ENCODE results near the gene TMC2.
"Not testable (repeated sequence)": the region's sequence is repeated elsewhere in the genome, so short reads cannot be mapped to it uniquely, and the experiment has no call there.

Gene TMC2

DNA sequence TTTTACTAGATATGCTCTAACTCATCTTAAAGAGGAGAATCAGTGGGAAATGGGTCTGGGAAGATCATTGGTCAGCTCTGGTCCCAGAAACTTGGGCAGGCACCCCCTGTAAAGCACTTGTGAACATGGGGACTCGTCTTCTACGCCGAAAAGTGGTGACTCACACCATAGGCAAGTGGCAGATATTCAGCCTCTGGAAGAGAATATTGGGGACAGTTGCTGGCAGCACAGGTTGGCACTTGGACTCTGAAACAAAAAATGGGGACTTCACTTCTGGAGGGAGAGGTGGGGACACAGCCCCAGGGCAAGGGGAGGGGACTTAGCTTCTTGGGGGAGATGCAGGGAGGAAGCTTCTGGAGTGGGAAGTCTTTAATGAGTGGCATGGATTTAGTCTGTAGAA lies 15.8 kb upstream of the TMC2 start:
- TF ChIP-seq SUZ12 (IDR thresholded peaks at IDR 0.05), result no peak
- DNase-seq (ENCODE audit: extremely low spot score), result no peak
- ChIA-PET POLR2A (interaction anchor here (2.1 to 5.5 kb wide), 3 partner anchors 11 to 131 kb away, joined by 9 to 33 read pairs (median 16); partner anchors contain the start of genes NOP56, SNRPB and ZNF343), CTCF (interaction anchor here (0.6 to 1.4 kb wide), 3 partner anchors 8 to 154 kb away, joined by 3 read pairs; no protein-coding TSS in a partner anchor)

DNA sequence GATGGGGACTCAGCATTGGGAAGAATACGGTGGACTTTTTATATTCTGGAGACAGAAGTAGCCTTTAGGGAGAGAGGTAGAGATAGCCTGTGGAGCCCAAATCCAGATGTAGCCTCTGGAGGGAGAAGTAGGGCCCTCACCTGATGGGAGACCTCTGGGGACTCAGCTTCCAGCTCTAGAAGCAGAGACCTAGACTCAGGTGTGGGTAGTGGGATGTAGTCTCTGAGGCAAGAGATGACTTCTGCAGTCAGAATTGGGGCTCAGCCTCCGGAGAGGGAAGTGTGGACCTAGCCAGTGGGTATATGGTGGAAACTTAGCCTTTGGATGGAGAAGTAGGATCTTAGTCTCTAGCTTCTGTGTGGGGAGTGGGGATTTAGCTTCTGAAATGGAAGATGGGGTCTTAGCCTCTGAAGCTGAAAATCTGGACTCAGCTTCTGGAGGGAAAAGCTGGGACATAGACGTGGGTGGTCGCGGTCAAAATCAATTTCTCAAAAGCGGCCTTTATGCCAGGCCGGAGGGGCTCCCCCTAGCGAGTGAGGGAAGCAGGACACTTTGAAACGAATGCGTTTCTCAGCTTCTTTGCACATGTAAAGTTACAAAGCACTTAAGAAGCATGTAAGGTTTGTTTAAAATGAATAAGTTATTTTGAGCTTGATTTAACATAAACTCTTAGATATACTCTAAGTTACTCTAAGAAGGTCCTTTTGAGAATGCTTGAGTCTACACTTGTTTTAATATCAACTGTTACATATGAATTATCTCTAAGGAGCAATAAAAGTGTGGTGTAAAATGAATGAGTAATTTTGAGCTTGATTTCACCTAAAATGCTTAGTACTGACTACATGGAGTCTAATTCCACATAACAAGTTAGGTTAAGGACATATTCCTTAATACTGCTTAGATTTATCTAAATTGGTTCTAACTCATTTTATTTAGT lies 14.7 kb upstream of the TMC2 start:
- TF ChIP-seq HDGF (IDR thresholded peaks at IDR 0.05; ENCODE audit: borderline replicate concordance) (no peak), FOXM1 (IDR thresholded peaks at IDR 0.05; ENCODE audit: borderline replicate concordance) (no peak), SP1 (IDR thresholded peaks at IDR 0.05) (no peak), CTBP1 (IDR thresholded peaks at IDR 0.05; ENCODE audit: borderline replicate concordance) (no peak), BHLHE40 (IDR thresholded peaks at IDR 0.05; ENCODE audit: borderline replicate concordance) (no peak), L3MBTL2 (conservative IDR thresholded peaks at IDR 0.05) (no peak), FOXK2 (IDR thresholded peaks at IDR 0.05) (no peak), ZNF384 (IDR thresholded peaks at IDR 0.05) (no peak), LEF1 (IDR thresholded peaks at IDR 0.05; ENCODE audit: borderline replicate concordance) (no peak), NFRKB (IDR thresholded peaks at IDR 0.05) (no peak), TARDBP (IDR thresholded peaks at IDR 0.05) (no peak), ARNT (IDR thresholded peaks at IDR 0.05) (no peak)
- TF ChIP-seq, protein P1, sequence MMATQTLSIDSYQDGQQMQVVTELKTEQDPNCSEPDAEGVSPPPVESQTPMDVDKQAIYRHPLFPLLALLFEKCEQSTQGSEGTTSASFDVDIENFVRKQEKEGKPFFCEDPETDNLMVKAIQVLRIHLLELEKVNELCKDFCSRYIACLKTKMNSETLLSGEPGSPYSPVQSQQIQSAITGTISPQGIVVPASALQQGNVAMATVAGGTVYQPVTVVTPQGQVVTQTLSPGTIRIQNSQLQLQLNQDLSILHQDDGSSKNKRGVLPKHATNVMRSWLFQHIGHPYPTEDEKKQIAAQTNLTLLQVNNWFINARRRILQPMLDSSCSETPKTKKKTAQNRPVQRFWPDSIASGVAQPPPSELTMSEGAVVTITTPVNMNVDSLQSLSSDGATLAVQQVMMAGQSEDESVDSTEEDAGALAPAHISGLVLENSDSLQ (IDR thresholded peaks at IDR 0.05), result no peak
- ChIA-PET CTCF (interaction anchor here (0.6 to 2.0 kb wide), 20 partner anchors 8 to 425 kb away, joined by 3 to 12 read pairs (median 4); partner anchors contain the start of genes SNRPB and ZNF343), POLR2A (interaction anchor here (0.7 to 5.5 kb wide), 8 partner anchors 9 to 142 kb away, joined by 3 to 33 read pairs (median 6); partner anchors contain the start of genes IDH3B, NOP56, SNRPB and ZNF343)
- peak; percentile 59 for DNase-seq (ENCODE audit: extremely low spot score)

DNA sequence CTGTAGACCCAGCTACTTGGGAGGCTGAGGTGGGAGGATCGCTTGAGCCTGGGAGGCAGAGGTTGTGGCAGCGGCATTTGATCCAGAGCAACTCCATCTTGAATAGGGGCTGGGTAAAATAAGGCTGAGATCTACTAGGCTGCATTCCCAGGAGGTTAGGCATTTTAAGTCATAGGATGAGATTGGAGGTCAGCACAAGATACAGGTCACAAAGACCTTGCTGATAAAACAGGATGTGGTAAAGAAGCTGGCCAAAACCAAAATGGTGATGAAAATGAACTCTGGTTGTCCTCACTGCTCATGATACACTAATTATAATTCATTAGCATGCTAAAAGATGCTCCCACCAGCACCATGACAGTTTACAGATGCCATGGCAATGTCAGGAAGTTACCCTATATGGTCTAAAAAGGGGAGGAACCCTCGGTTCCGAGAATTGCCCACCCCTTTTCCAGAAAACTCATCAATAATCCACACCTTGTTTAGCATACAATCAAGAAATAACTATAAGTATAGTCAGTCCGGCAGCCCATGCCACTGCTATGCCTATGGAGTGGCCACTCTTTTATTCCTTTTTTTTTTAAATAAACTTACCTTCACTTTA lies 13.4 kb upstream of the TMC2 start:
- not testable (repeated sequence) for DNase-seq (ENCODE audit: extremely low spot score)
- ChIA-PET POLR2A (interaction anchor here (1.0 to 5.5 kb wide), 5 partner anchors 10 to 129 kb away, joined by 3 to 33 read pairs (median 9); partner anchors contain the start of genes NOP56, SNRPB and ZNF343), CTCF (interaction anchor here (0.6 to 2.0 kb wide), 13 partner anchors 8 to 130 kb away, joined by 3 to 12 read pairs (median 4); partner anchors contain the start of genes SNRPB and ZNF343)

DNA sequence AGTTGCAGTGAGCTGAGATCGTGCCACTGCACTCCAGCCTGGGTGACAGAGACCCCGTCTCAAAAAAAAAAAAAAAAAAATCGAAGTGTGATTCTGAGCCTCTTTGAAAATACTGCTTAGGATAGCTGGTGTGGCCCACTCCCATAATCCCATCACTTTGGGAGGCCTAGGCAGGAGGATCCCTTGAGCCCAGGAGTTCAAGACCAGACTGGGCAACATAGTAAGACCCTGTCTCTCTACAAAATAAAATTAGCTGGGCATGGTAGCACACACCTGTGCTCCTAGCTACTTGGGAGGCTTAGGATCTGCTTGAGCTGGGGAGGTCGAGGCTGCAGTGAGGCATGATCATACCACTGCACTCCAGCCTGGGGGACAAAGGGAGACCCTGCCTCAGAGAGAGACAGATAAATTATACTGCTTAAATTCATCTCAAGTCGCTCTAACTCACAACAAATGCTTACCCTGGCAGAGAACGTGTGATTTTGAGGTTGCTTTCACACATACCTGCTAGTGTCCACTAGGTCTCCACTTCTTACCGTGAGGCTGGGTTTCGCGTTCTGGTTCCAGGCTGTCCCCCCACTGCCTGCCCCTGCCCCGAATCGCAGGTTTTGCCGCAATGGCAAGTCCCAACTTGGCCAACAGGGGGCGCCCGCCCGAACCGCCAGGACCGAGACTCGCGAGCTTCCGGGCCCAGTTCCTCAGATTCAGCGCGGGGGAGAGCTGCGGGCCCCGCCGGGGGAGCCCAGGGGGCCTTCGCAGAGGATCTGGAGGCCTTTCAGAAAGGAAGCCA lies 12.3 kb upstream of the TMC2 start:
- TF ChIP-seq FOXK2 (IDR thresholded peaks at IDR 0.05) (no peak), HDGF (IDR thresholded peaks at IDR 0.05; ENCODE audit: borderline replicate concordance) (no peak), ZNF384 (IDR thresholded peaks at IDR 0.05) (no peak), LEF1 (IDR thresholded peaks at IDR 0.05; ENCODE audit: borderline replicate concordance) (no peak), FOXA1 (IDR thresholded peaks at IDR 0.05) (no peak), SUZ12 (IDR thresholded peaks at IDR 0.05) (no peak), TARDBP (IDR thresholded peaks at IDR 0.05) (no peak)
- TF ChIP-seq, protein P1 (IDR thresholded peaks at IDR 0.05), result no peak
- POLR2A ChIA-PET, result interaction anchor here (0.6 to 2.2 kb wide), 6 partner anchors 10 to 140 kb away, joined by 3 to 17 read pairs (median 4); partner anchors contain the start of genes IDH3B, NOP56 and SNRPB
- DNase-seq (ENCODE audit: extremely low spot score), result peak; percentile 83
- CTCF ChIA-PET, result interaction anchor here (0.9 to 1.0 kb wide), 4 partner anchors 15 to 118 kb away, joined by 3 to 5 read pairs (median 4); no protein-coding TSS in a partner anchor

DNA sequence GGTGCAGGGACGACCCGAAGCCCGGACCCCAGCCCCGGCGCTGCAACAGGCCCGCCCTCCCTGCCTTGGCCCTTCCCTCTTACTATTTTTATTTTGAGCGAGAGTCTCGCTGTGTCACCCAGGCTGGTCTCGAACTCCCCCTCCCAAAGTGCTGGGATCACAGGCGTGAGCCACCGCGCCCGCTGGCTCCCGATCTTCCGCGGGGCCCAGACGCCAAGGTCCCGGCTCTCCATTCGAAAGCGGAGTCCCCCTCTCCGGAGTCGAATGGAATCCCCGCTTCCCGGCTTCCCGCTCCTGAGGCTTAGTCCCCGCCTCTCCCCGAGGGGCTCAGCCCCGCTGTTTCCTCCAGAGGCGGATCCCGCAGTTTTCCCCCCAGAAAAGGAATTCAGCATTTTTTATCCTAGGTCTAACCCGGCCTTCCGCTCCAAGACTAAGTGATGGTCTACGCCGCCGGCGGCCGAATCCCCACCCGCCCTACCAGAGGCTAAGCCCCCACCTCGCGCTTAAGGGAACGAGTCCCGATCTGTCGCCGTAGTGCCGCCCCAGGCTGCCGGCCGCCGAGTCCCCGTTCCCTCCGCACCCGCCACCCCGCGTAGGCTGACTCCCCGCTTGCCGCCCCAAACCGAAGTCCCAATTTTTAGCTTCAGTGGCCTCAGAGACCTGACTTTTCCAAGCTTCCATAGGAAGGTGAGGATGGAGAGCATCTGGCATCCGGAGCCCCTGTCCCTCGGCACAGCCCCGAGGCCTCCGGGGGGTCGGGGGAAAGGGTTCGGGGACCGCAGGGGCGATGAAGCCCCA lies 11.5 kb upstream of the TMC2 start:
- peak; percentile 53 for DNase-seq (ENCODE audit: extremely low spot score)
- POLR2A ChIA-PET, result interaction anchor here (1.1 to 2.2 kb wide), 4 partner anchors 54 to 139 kb away, joined by 4 to 17 read pairs (median 5); partner anchors contain the start of genes IDH3B, NOP56 and SNRPB
- CTCF ChIA-PET, result interaction anchor here (0.9 to 1.0 kb wide), 3 partner anchors 15 to 51 kb away, joined by 3 to 5 read pairs (median 5); no protein-coding TSS in a partner anchor
- no peak for TF ChIP-seq BHLHE40 (IDR thresholded peaks at IDR 0.05; ENCODE audit: borderline replicate concordance)
- TF ChIP-seq CTBP1 (IDR thresholded peaks at IDR 0.05; ENCODE audit: borderline replicate concordance), result no peak
- no peak for TF ChIP-seq L3MBTL2 (conservative IDR thresholded peaks at IDR 0.05)
- TF ChIP-seq ZNF384 (IDR thresholded peaks at IDR 0.05), result no peak
- no peak for TF ChIP-seq ELF4 (IDR thresholded peaks at IDR 0.05)
- TF ChIP-seq FOXK2 (IDR thresholded peaks at IDR 0.05), result no peak

DNA sequence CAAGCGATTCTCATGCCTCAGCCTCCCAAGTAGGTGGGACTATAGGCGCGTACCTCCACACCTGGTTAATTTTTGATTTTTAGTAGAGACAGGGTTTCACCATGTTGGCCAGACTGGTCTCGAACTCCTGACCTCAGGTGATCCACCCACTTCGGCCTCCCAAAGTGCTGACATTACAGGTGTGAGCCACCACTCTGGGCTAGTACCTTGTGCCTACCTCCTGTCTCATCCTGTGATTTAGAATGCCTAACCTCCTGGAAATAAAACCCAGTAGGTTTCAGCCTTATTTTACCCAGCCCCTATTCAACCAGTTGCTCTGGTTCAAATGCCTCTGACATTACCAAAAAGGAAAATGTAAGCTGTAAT lies 10.2 kb upstream of the TMC2 start:
- POLR2A ChIA-PET; CTCF ChIA-PET; DNase-seq (ENCODE audit: extremely low spot score): not testable (repeated sequence)

Data from HEK293T (cell line).